H9 (cell line): ENCODE results near the gene MZB1. TPM values are rescaled to one million over a fixed set of nuclear protein-coding genes. Genes with fewer than 3 reads are reported as not detected.

Source experiments
- DNase-seq: peaks from one replicate; pipeline ENCODE4 v3.0.0-alpha.2; 2017
- H2AFZ ChIP-seq: one replicate; pipeline ENCODE4 v1.6.1; 2013; ENCODE audit warnings: mild to moderate bottlenecking, low read length, control low read depth, moderate library complexity
- H2AK5ac ChIP-seq: 2 replicates; pipeline ENCODE4 v1.6.1; 2013; ENCODE audit warnings: low read length, control low read depth, mixed read lengths; ENCODE audit not compliant: insufficient read length
- H2BK120ac ChIP-seq: one replicate; pipeline ENCODE4 v1.6.1; 2013; ENCODE audit warnings: low read depth, mild to moderate bottlenecking, low read length, control low read depth, inconsistent platforms; ENCODE audit not compliant: poor library complexity, severe bottlenecking
- H2BK12ac ChIP-seq: 2 replicates; pipeline ENCODE4 v1.6.1; 2013; ENCODE audit warnings: low read length, control low read depth, mixed read lengths, low read depth; ENCODE audit not compliant: insufficient read length
- H2BK15ac ChIP-seq: 2 replicates; pipeline ENCODE4 v1.6.1; 2013; ENCODE audit warnings: low read depth, low read length, control low read depth
- H2BK20ac ChIP-seq: one replicate; pipeline ENCODE4 v1.6.1; 2013; ENCODE audit warnings: low read depth, mild to moderate bottlenecking, low read length, control low read depth, inconsistent platforms; ENCODE audit not compliant: poor library complexity, severe bottlenecking
- H2BK5ac ChIP-seq: 2 replicates; pipeline ENCODE4 v1.6.1; 2013; ENCODE audit warnings: low read length, control low read depth, mixed read lengths; ENCODE audit not compliant: insufficient read length
- H3K14ac ChIP-seq: 2 replicates; pipeline ENCODE4 v1.6.1; 2013; ENCODE audit warnings: low read length, control low read depth; ENCODE audit not compliant: insufficient read depth
- H3K18ac ChIP-seq: 2 replicates; pipeline ENCODE4 v1.6.1; 2013; ENCODE audit warnings: low read depth, mild to moderate bottlenecking, mixed read lengths, low read length, control low read depth; ENCODE audit not compliant: insufficient read length
- H3K23ac ChIP-seq: 2 replicates; pipeline ENCODE4 v1.6.1; 2013; ENCODE audit warnings: low read length, control low read depth, mixed read lengths, low read depth; ENCODE audit not compliant: insufficient read length
- H3K23me2 ChIP-seq: 2 replicates; pipeline ENCODE4 v1.6.1; 2013; ENCODE audit warnings: low read depth, mild to moderate bottlenecking, mixed read lengths, low read length, control low read depth; ENCODE audit not compliant: insufficient read length, poor library complexity, severe bottlenecking
- H3K27ac ChIP-seq: 2 replicates; pipeline ENCODE4 v1.5.1; 2013; ENCODE audit warnings: low read length, control low read depth, mixed read lengths, low read depth; ENCODE audit not compliant: insufficient read length
- H3K27me3 ChIP-seq: 2 replicates; pipeline ENCODE4 v1.6.1; 2013; ENCODE audit warnings: low read length, control low read depth, inconsistent platforms; ENCODE audit not compliant: insufficient read depth
- H3K4ac ChIP-seq: 2 replicates; pipeline ENCODE4 v1.6.1; 2013; ENCODE audit warnings: low read depth, mild to moderate bottlenecking, control low read depth, inconsistent platforms, low read length, moderate library complexity
- H3K4me1 ChIP-seq: 2 replicates; pipeline ENCODE4 v1.6.1; 2013; ENCODE audit warnings: low read length, control low read depth, inconsistent platforms; ENCODE audit not compliant: insufficient read depth
- H3K4me2 ChIP-seq: 2 replicates; pipeline ENCODE4 v1.6.1; 2013; ENCODE audit warnings: low read length, control low read depth, mixed read lengths; ENCODE audit not compliant: insufficient read length, insufficient read depth
- H3K56ac ChIP-seq: 2 replicates; pipeline ENCODE4 v1.6.1; 2013; ENCODE audit warnings: low read depth, mild to moderate bottlenecking, mixed read lengths, low read length, control low read depth; ENCODE audit not compliant: insufficient read length
- H3K79me1 ChIP-seq: 2 replicates; pipeline ENCODE4 v1.6.1; 2013; ENCODE audit warnings: low read depth, mild to moderate bottlenecking, moderate library complexity, low read length, control low read depth, inconsistent platforms; ENCODE audit not compliant: insufficient read depth, poor library complexity, severe bottlenecking
- H3K79me2 ChIP-seq: 2 replicates; pipeline ENCODE4 v1.6.1; 2013; ENCODE audit warnings: low read length, control low read depth, inconsistent platforms; ENCODE audit not compliant: insufficient read depth
- H3K9ac ChIP-seq: 2 replicates; pipeline ENCODE4 v1.6.1; 2013; ENCODE audit warnings: low read length, control low read depth, mixed read lengths; ENCODE audit not compliant: insufficient read length; ENCODE audit errors: extremely low read depth
- H3K9me3 ChIP-seq: one replicate; pipeline ENCODE4 v1.6.1; 2013; ENCODE audit warnings: low read depth, low read length, inconsistent platforms; ENCODE audit not compliant: control insufficient read depth
- H3T11ph ChIP-seq: one replicate; pipeline ENCODE4 v1.6.1; 2013; ENCODE audit warnings: mild to moderate bottlenecking, low read length, control low read depth, inconsistent platforms
- H4K20me1 ChIP-seq: one replicate; pipeline ENCODE4 v1.6.1; 2013; ENCODE audit not compliant: control insufficient read depth, insufficient read length, insufficient read depth
- H4K5ac ChIP-seq: 2 replicates; pipeline ENCODE4 v1.6.1; 2013; ENCODE audit warnings: low read depth, mild to moderate bottlenecking, mixed read lengths, low read length, control low read depth; ENCODE audit not compliant: insufficient read length
- H4K8ac ChIP-seq: replicated peaks from 2 replicates; pipeline ENCODE4 v1.6.1; 2013; ENCODE audit warnings: low read length, control low read depth, mixed read lengths, low read depth; ENCODE audit not compliant: insufficient read length
- H4K91ac ChIP-seq: 2 replicates; pipeline ENCODE4 v1.6.1; 2013; ENCODE audit warnings: low read depth, mild to moderate bottlenecking, moderate library complexity, mixed read lengths, low read length, control low read depth; ENCODE audit not compliant: insufficient read length
- H3K27ac Mint-ChIP-seq, 3 experiments: 2 replicates in 2 of 3; 3 replicates in 1 of 3; pipeline ENCODE4 v1.8.0; 2020 to 2021; ENCODE audit warnings: mixed read lengths in 3 of 3, mild to moderate bottlenecking in 1 of 3, moderate library complexity in 1 of 3
- H3K27me3 Mint-ChIP-seq: 2 replicates; pipeline ENCODE4 v1.8.0; 2021; ENCODE audit warnings: low read depth, mild to moderate bottlenecking, moderate library complexity, mixed read lengths
- H3K36me3 Mint-ChIP-seq, 3 experiments: 2 replicates in 2 of 3; 3 replicates in 1 of 3; pipeline ENCODE4 v1.8.0; 2020 to 2021; ENCODE audit warnings: low read depth in 3 of 3, mixed read lengths in 3 of 3; ENCODE audit not compliant: insufficient read depth in 1 of 3
- H3K4me1 Mint-ChIP-seq, 2 experiments: 2 replicates each; pipeline ENCODE4 v1.8.0; 2020; ENCODE audit warnings: mixed read lengths in 2 of 2
- H3K4me3 Mint-ChIP-seq, 2 experiments: 2 replicates in 1 of 2; 3 replicates in 1 of 2; pipeline ENCODE4 v1.8.0; 2020 to 2021; ENCODE audit warnings: mild to moderate bottlenecking in 2 of 2, mixed read lengths in 2 of 2, moderate library complexity in 1 of 2
- H3K9me3 Mint-ChIP-seq, 2 experiments: 2 replicates in 1 of 2; 3 replicates in 1 of 2; pipeline ENCODE4 v1.8.0; 2020; ENCODE audit warnings: mild to moderate bottlenecking in 2 of 2, mixed read lengths in 2 of 2, moderate library complexity in 1 of 2
- WGBS: extraction: QIAGEN DNeasy Blood & Tissue Kit; methylation state at CpG from one replicate; pipeline ENCODE4 v1.1.7; 2013; ENCODE audit warnings: missing lambda C conversion rate, low lambda C conversion rate, mixed read lengths; ENCODE audit not compliant: insufficient read length; ENCODE audit errors: extremely low coverage; 5-methylcytosine and 5-hydroxymethylcytosine counted together
- total RNA-seq: library from RNA; stranded (reverse); gene quantifications from 2 replicates; pipeline ENCODE4 v1.2.1, GENCODE V29; 2021
- TF ChIP-seq, protein P1 (sequence below): fragments of 200-600 bp; sonication (generic); conservative IDR thresholded peaks from 3 replicates; pipeline ENCODE4 v1.8.0; 2021; ENCODE audit warnings: antibody characterized with exemption, mild to moderate bottlenecking

MZB1 gene
- total RNA-seq, 1 experiment from 2014 or later = 0.31 TPM

DNA sequence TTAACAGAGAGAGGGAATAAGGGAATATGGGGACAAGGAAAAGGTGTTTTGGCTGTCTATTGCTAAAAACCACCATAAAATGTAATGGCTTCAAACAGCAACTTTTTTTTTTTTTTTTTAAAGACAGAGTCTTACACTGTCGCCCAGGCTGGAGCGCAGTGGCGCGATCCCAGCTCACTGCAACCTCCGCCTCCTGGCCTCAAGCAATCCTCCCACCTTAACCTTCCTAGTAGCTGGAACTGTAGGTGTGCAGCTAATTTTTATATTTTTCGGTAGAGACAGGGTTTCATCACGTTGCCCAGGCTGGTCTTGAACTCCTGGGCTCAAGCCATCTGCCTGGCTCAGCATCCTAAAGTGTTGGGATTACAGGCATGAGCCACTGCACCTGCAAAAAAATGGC lies 18.5 kb upstream of the MZB1 start:
- Histone ChIP-seq H2BK20ac (no peak overlapping the region), H2AK5ac (no peak overlapping the region), H3K79me1 (no peaks in the 10 kb centered on the region), H3K9me3 (no peaks in the 10 kb centered on the region), H4K5ac (no peak overlapping the region), H3K4me2 (no peak overlapping the region), H3T11ph (no peak overlapping the region), H2BK15ac (no peak overlapping the region), H2AFZ (no peak overlapping the region), H3K27me3 (no peaks in the 10 kb centered on the region), H4K91ac (no peak overlapping the region), H3K4ac (no peak overlapping the region), H3K4me1 (peaks cover 2% of the 10 kb centered on the region; the same call in 1 of the 2 replicates), H3K23ac (no peak overlapping the region), H4K20me1 (no peaks in the 10 kb centered on the region), H3K27ac (no peak overlapping the region), H3K79me2 (no peaks in the 10 kb centered on the region), H2BK12ac (no peak overlapping the region), H2BK120ac (no peak overlapping the region), H3K14ac (no peak overlapping the region), H3K56ac (no peak overlapping the region), H3K18ac (no peak overlapping the region), H3K9ac (no peak overlapping the region), H2BK5ac (no peak overlapping the region), H3K23me2 (no peaks in the 10 kb centered on the region), H4K8ac (no peak overlapping the region)
- TF ChIP-seq, protein P1, sequence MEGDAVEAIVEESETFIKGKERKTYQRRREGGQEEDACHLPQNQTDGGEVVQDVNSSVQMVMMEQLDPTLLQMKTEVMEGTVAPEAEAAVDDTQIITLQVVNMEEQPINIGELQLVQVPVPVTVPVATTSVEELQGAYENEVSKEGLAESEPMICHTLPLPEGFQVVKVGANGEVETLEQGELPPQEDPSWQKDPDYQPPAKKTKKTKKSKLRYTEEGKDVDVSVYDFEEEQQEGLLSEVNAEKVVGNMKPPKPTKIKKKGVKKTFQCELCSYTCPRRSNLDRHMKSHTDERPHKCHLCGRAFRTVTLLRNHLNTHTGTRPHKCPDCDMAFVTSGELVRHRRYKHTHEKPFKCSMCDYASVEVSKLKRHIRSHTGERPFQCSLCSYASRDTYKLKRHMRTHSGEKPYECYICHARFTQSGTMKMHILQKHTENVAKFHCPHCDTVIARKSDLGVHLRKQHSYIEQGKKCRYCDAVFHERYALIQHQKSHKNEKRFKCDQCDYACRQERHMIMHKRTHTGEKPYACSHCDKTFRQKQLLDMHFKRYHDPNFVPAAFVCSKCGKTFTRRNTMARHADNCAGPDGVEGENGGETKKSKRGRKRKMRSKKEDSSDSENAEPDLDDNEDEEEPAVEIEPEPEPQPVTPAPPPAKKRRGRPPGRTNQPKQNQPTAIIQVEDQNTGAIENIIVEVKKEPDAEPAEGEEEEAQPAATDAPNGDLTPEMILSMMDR = no peak
- H3K4me1 Mint-ChIP-seq = peaks cover 13% of the 10 kb centered on the region in 2 experiments
- peaks cover 2% of the 10 kb centered on the region; the same call in 1 of the 2 replicates for H3K27me3 Mint-ChIP-seq
- H3K9me3 Mint-ChIP-seq = no peaks in the 10 kb centered on the region
- no peak overlapping the region for H3K4me3 Mint-ChIP-seq
- WGBS = no CpG with 5 or more reads among the region's 7 CpGs
- H3K36me3 Mint-ChIP-seq = peaks cover 0 to 5% (median 3%) of the 10 kb centered on the region in 3 experiments; a peak in 2 of 7 replicates
- H3K27ac Mint-ChIP-seq = no peak overlapping the region
- no peak for DNase-seq
